HepG2 (cell line): ENCODE measurements around the gene HINFP. TPM values are rescaled to one million over a fixed set of nuclear protein-coding genes. Genes with fewer than 3 reads are reported as not detected.

ENCODE experiments used
- ARID4A ChIP-seq: sonication (generic); formaldehyde crosslinking; IDR thresholded peaks from 2 replicates; pipeline ENCODE4 v1.5.0; 2020; ENCODE audit warnings: mild to moderate bottlenecking, missing genetic modification reagents, borderline replicate concordance
- CEBPG ChIP-seq: IDR thresholded peaks from 2 replicates; pipeline ENCODE4 v1.6.1; 2016
- DMAP1 ChIP-seq: IDR thresholded peaks from 2 replicates; pipeline ENCODE4 v1.6.1; 2016
- FOXC1 ChIP-seq: sonication (generic); formaldehyde crosslinking; IDR thresholded peaks from 2 replicates; pipeline ENCODE4 v1.8.0; 2022; ENCODE audit warnings: mild to moderate bottlenecking, missing genetic modification reagents, borderline replicate concordance
- MEF2D ChIP-seq: sonication (generic); formaldehyde crosslinking; IDR thresholded peaks from 2 replicates; pipeline ENCODE4 v1.5.1; 2020; ENCODE audit warnings: mild to moderate bottlenecking, missing genetic modification reagents
- NAIF1 ChIP-seq: sonication (generic); formaldehyde crosslinking; IDR thresholded peaks from 2 replicates; pipeline ENCODE4 v1.5.0; 2020; ENCODE audit warnings: mild to moderate bottlenecking, missing genetic modification reagents, borderline replicate concordance
- PPARG ChIP-seq: conservative IDR thresholded peaks from 2 replicates; pipeline ENCODE4 v1.6.1; 2016; ENCODE audit warnings: missing biosample characterization, missing genetic modification reagents
- RFX3 ChIP-seq: IDR thresholded peaks from 2 replicates; pipeline ENCODE4 v1.6.1; 2016; ENCODE audit warnings: missing biosample characterization, missing genetic modification reagents
- SAP130 ChIP-seq: IDR thresholded peaks from 2 replicates; pipeline ENCODE4 v1.6.1; 2016; ENCODE audit warnings: low read depth
- SIN3A ChIP-seq: IDR thresholded peaks from 2 replicates; pipeline ENCODE4 v1.6.1; 2011; ENCODE audit warnings: low read depth, mild to moderate bottlenecking, control low read depth, low read length, borderline replicate concordance
- TBX2 ChIP-seq: sonication (generic); formaldehyde crosslinking; IDR thresholded peaks from 2 replicates; pipeline ENCODE4 v1.5.0; 2020; ENCODE audit warnings: missing genetic modification reagents, mild to moderate bottlenecking, borderline replicate concordance
- ZBTB20 ChIP-seq: sonication (generic); formaldehyde crosslinking; IDR thresholded peaks from 2 replicates; pipeline ENCODE4 v1.8.1; 2023; ENCODE audit warnings: missing genetic modification reagents, low read depth, mild to moderate bottlenecking, borderline replicate concordance
- ZBTB7B ChIP-seq: sonication (generic); formaldehyde crosslinking; IDR thresholded peaks from 2 replicates; pipeline ENCODE4 v1.4.0; 2020; ENCODE audit warnings: missing genetic modification reagents
- ZIK1 ChIP-seq: sonication (generic); formaldehyde crosslinking; IDR thresholded peaks from 2 replicates; pipeline ENCODE4 v1.5.0; 2020; ENCODE audit warnings: mild to moderate bottlenecking, low read depth, missing genetic modification reagents, borderline replicate concordance
- ZNF160 ChIP-seq: sonication (generic); formaldehyde crosslinking; IDR thresholded peaks from 2 replicates; pipeline ENCODE4 v1.8.0; 2022; ENCODE audit warnings: mild to moderate bottlenecking, inconsistent platforms, missing genetic modification reagents
- ZNF230 ChIP-seq: sonication (generic); formaldehyde crosslinking; IDR thresholded peaks from 2 replicates; pipeline ENCODE4 v1.4.0; 2020; ENCODE audit warnings: mild to moderate bottlenecking, missing genetic modification reagents
- ZNF350 ChIP-seq: sonication (generic); formaldehyde crosslinking; IDR thresholded peaks from 2 replicates; pipeline ENCODE4 v1.4.0; 2020; ENCODE audit warnings: mild to moderate bottlenecking, low read depth, missing genetic modification reagents, borderline replicate concordance
- ZNF354B ChIP-seq: sonication (generic); formaldehyde crosslinking; IDR thresholded peaks from 2 replicates; pipeline ENCODE4 v1.8.0; 2022; ENCODE audit warnings: mild to moderate bottlenecking, missing genetic modification reagents
- ZNF724P ChIP-seq: sonication (generic); formaldehyde crosslinking; IDR thresholded peaks from 2 replicates; pipeline ENCODE4 v1.8.0; 2022; ENCODE audit warnings: missing genetic modification reagents, borderline replicate concordance
- ZSCAN29 ChIP-seq: sonication (generic); formaldehyde crosslinking; conservative IDR thresholded peaks from 2 replicates; pipeline ENCODE4 v1.4.0; 2020; ENCODE audit warnings: mild to moderate bottlenecking, missing genetic modification reagents
- polyA plus RNA-seq, 8 experiments: library from polyadenylated mRNA; depleted of rRNA in 3 of 8; stranded (reverse) in 7 of 8; unstranded in 1 of 8; fragments of >200 nt; fragmentation: Illumina TruSeq in 4 of 8; extraction: Trizol in 4 of 8; gene quantifications; 2 replicates each; pipeline versions ENCODE4 v1.2.1 to v1.2.3, GENCODE V29; 2011 to 2016; ENCODE audit warnings: low read depth in 4 of 8, missing spikeins in 1 of 8, mixed read lengths in 1 of 8; ENCODE audit not compliant: insufficient read depth in 1 of 8
- total RNA-seq, 5 experiments: library from RNA; depleted of rRNA; stranded (reverse); fragments of >200 nt; fragmentation: Illumina TruSeq; extraction: Trizol; gene quantifications; 2 replicates each; pipeline ENCODE4 v1.2.3, GENCODE V29; 2016; ENCODE audit warnings: low read depth in 1 of 5
- TF ChIP-seq, protein P1 (sequence below): IDR thresholded peaks from 2 replicates; pipeline ENCODE4 v1.6.1; 2016
- TF ChIP-seq, protein P2 (sequence below): IDR thresholded peaks from 2 replicates; pipeline ENCODE4 v1.6.1; 2016; ENCODE audit warnings: low read depth, borderline replicate concordance

HINFP gene
- total and polyA plus RNA-seq, 2 of the 13 experiments (the other 11 are each of a cell fraction or from before 2014, with no cell fraction given) = 15.1 to 21.4 TPM

- TF ChIP-seq, protein P1, sequence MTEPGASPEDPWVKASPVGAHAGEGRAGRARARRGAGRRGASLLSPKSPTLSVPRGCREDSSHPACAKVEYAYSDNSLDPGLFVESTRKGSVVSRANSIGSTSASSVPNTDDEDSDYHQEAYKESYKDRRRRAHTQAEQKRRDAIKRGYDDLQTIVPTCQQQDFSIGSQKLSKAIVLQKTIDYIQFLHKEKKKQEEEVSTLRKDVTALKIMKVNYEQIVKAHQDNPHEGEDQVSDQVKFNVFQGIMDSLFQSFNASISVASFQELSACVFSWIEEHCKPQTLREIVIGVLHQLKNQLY (CRISPR knock-in tag) = 0 out of 2 replicates have a peak, but pooled peaks have one; percentile 50
- TF ChIP-seq ZIK1 (peak; percentile 46; the same call in 1 of the 2 replicates), ZNF354B (CRISPR knock-in tag) (peak; percentile 76; the same call in 1 of the 2 replicates), ARID4A (CRISPR knock-in tag) (peak; percentile 90), ZNF724P (CRISPR knock-in tag) (peak; percentile 72; the same call in 1 of the 2 replicates), TBX2 (CRISPR knock-in tag) (peak; percentile 34; the same call in 1 of the 2 replicates), PPARG (CRISPR knock-in tag) (0 out of 2 replicates have a peak, but pooled peaks have one; percentile 37), ZNF350 (CRISPR knock-in tag) (peak; percentile 52; the same call in 1 of the 2 replicates), FOXC1 (CRISPR knock-in tag) (peak; percentile 88; the same call in 1 of the 2 replicates), ZNF160 (CRISPR knock-in tag) (0 out of 2 replicates have a peak, but pooled peaks have one; percentile 8), ZSCAN29 (CRISPR knock-in tag) (no peak), SIN3A (peak; percentile 75), CEBPG (CRISPR knock-in tag) (peak; percentile 25; the same call in 1 of the 2 replicates), ZBTB7B (0 out of 2 replicates have a peak, but pooled peaks have one; percentile 29), NAIF1 (CRISPR knock-in tag) (peak; percentile 65; the same call in 1 of the 2 replicates), SAP130 (CRISPR knock-in tag) (peak; percentile 96), RFX3 (peak; percentile 50; the same call in 1 of the 2 replicates), ZBTB20 (no peak), DMAP1 (CRISPR knock-in tag) (peak; percentile 53), MEF2D (CRISPR knock-in tag) (0 out of 2 replicates have a peak, but pooled peaks have one; percentile 17), ZNF230 (CRISPR knock-in tag) (peak; percentile 37; the same call in 1 of the 2 replicates)
- TF ChIP-seq, protein P2, sequence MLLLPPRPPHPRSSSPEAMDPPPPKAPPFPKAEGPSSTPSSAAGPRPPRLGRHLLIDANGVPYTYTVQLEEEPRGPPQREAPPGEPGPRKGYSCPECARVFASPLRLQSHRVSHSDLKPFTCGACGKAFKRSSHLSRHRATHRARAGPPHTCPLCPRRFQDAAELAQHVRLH (CRISPR knock-in tag) = peak; percentile 62; the same call in 1 of the 2 replicates
Observed at GRCh38 chr11:119121008-119121810, at the start of gene HINFP (continued).
